ENCODE measurements around the gene STAG2. TPM values are rescaled to one million over a fixed set of nuclear protein-coding genes. Genes with fewer than 3 reads are reported as not detected.

Gene STAG2
- polyA plus RNA-seq, 3 donors = 20.6 to 56.2 (median 40.9) TPM

GRCh38 chrX:124113621-124114600 is 152.4 kb downstream of the STAG2 start:
- Histone ChIP-seq H3K4me3 (replicated peaks in 1 of 3; ENCODE audit: low read depth in 2 of 3, low read length in 3 of 3) (no peak overlapping the region), H3K27me3 (ENCODE audit: control insufficient read depth in 2 of 2, insufficient read depth in 2 of 2, low read length in 2 of 2) (no peaks in the 10 kb centered on the region), H3K9ac (ENCODE audit: insufficient read depth, low read length, poor library complexity, severe bottlenecking) (no peak overlapping the region), H3K36me3 (replicated peaks in 1 of 2; ENCODE audit: control insufficient read depth in 1 of 2, insufficient read depth in 2 of 2, low read length in 2 of 2) (no peaks in the 10 kb centered on the region), H2AFZ (ENCODE audit: insufficient read depth, low read depth, low read length, poor library complexity, severe bottlenecking) (no peak overlapping the region), H4K20me1 (ENCODE audit: insufficient read depth, low read length) (peaks cover 4% of the 10 kb centered on the region), H3K79me2 (ENCODE audit: insufficient read depth, low read length) (no peaks in the 10 kb centered on the region), H3K9me3 (replicated peaks in 1 of 2; ENCODE audit: control insufficient read depth in 1 of 2, insufficient read depth in 1 of 2, low read length in 2 of 2) (no peaks in the 10 kb centered on the region), H3K27ac (ENCODE audit: low read depth in 1 of 2, low read length in 2 of 2) (no peak overlapping the region), H3K4me2 (replicated peaks; ENCODE audit: extremely low read depth, low read length, poor library complexity, severe bottlenecking) (no peak overlapping the region), H3K4me1 (ENCODE audit: control insufficient read depth in 1 of 2, insufficient read depth in 2 of 2, low read length in 2 of 2) (no peaks in the 10 kb centered on the region)
- Mint-ChIP-seq H3K27me3 (ENCODE audit: low read depth in 3 of 3) (no peaks in the 10 kb centered on the region), H3K9me3 (peaks cover 0 to 10% (median 2%) of the 10 kb centered on the region in 7 donors), H3K4me1 (no peaks in the 10 kb centered on the region), H3K36me3 (peaks cover 0 to 6% of the 10 kb centered on the region in 2 donors), H3K4me3 (no peak overlapping the region), H3K27ac (no peak overlapping the region)
- TF ChIP-seq, protein P1, sequence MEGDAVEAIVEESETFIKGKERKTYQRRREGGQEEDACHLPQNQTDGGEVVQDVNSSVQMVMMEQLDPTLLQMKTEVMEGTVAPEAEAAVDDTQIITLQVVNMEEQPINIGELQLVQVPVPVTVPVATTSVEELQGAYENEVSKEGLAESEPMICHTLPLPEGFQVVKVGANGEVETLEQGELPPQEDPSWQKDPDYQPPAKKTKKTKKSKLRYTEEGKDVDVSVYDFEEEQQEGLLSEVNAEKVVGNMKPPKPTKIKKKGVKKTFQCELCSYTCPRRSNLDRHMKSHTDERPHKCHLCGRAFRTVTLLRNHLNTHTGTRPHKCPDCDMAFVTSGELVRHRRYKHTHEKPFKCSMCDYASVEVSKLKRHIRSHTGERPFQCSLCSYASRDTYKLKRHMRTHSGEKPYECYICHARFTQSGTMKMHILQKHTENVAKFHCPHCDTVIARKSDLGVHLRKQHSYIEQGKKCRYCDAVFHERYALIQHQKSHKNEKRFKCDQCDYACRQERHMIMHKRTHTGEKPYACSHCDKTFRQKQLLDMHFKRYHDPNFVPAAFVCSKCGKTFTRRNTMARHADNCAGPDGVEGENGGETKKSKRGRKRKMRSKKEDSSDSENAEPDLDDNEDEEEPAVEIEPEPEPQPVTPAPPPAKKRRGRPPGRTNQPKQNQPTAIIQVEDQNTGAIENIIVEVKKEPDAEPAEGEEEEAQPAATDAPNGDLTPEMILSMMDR (IDR thresholded peaks at IDR 0.05) = no peak
- intact Hi-C loops (cut with micrococcal nuclease) = no loop called here
- DNase-seq = no peak
- 100% methylated on average over 2 of the region's 4 CpGs for WGBS (ENCODE audit: insufficient coverage)

DNA sequence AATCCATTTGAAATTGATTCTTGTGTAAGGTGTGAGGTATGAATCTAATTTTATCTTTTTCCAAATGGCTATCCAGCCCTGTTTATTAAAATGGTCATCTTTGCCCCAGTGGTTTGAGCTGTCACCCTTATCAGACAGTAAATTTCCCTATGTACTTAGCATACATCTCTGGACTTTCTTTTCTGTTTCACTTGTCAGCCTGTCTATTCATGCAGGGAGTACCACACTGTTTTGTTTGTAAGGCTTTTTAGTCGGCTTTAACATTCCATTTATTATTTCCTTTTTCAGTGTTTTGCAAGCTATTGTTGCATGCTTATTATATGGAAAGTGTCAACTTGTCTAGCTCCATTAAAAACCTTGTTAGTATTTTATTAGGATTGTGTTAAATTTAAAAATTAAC is 155.8 kb downstream of the STAG2 start:
- Histone ChIP-seq H2AFZ (ENCODE audit: insufficient read depth, low read depth, low read length, poor library complexity, severe bottlenecking) (no peak overlapping the region), H3K27ac (ENCODE audit: low read depth in 1 of 2, low read length in 2 of 2) (no peak overlapping the region), H4K20me1 (ENCODE audit: insufficient read depth, low read length) (peaks cover 4% of the 10 kb centered on the region), H3K9me3 (replicated peaks in 1 of 2; ENCODE audit: control insufficient read depth in 1 of 2, insufficient read depth in 1 of 2, low read length in 2 of 2) (no peaks in the 10 kb centered on the region), H3K36me3 (replicated peaks in 1 of 2; ENCODE audit: control insufficient read depth in 1 of 2, insufficient read depth in 2 of 2, low read length in 2 of 2) (no peaks in the 10 kb centered on the region), H3K4me3 (replicated peaks in 1 of 3; ENCODE audit: low read depth in 2 of 3, low read length in 3 of 3) (no peak overlapping the region), H3K9ac (ENCODE audit: insufficient read depth, low read length, poor library complexity, severe bottlenecking) (no peak overlapping the region), H3K79me2 (ENCODE audit: insufficient read depth, low read length) (no peaks in the 10 kb centered on the region), H3K4me1 (ENCODE audit: control insufficient read depth in 1 of 2, insufficient read depth in 2 of 2, low read length in 2 of 2) (no peaks in the 10 kb centered on the region), H3K4me2 (replicated peaks; ENCODE audit: extremely low read depth, low read length, poor library complexity, severe bottlenecking) (no peak overlapping the region), H3K27me3 (ENCODE audit: control insufficient read depth in 2 of 2, insufficient read depth in 2 of 2, low read length in 2 of 2) (no peaks in the 10 kb centered on the region)
- Mint-ChIP-seq H3K27me3 (ENCODE audit: low read depth in 3 of 3) (no peaks in the 10 kb centered on the region), H3K9me3 (peaks cover 0 to 6% (median 0%) of the 10 kb centered on the region in 7 donors), H3K27ac (peak overlapping the region in 1 of 7 donors; percentile 17), H3K36me3 (no peaks in the 10 kb centered on the region), H3K4me3 (no peak overlapping the region), H3K4me1 (no peaks in the 10 kb centered on the region)
- intact Hi-C loops (cut with micrococcal nuclease) = no loop called here
- DNase-seq = no peak
- TF ChIP-seq, protein P1 (IDR thresholded peaks at IDR 0.05) = no peak
- no CpG with 5 or more reads among the region's 1 CpG for WGBS (ENCODE audit: insufficient coverage)
